ENCODE measurements around the gene C6orf89.

Gene C6orf89

DNA sequence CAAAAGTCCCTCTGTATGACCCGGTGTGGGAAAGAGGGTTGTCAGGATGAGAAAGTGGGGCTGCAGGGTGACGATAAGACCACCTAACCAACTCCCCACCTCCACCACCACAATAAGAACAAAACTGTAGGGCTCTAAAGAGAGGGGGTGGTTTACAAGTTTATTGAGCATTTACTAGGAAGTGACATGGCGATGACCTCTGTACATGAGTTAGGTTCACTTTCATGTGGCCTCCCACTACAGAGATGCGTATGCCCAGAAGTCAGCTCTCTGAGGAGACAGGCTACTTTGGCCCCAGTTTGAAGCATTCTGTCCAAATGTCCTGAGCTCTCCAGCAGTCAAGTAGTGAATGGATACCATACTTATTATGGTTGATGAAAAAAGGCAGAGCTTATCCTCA is 40.1 kb downstream of the C6orf89 start:
- Histone ChIP-seq H3K4me3 (ENCODE audit: low read length) (no peak overlapping the region), H2AFZ (ENCODE audit: low read length) (no peak overlapping the region), H3K36me3 (replicated peaks; ENCODE audit: insufficient read depth, low read length) (no peaks in the 10 kb centered on the region), H3K4me1 (ENCODE audit: low read length) (no peaks in the 10 kb centered on the region), H3K79me2 (ENCODE audit: low read length) (no peaks in the 10 kb centered on the region), H3K9me2 (replicated peaks; ENCODE audit: insufficient read depth, low read length) (no peaks in the 10 kb centered on the region), H4K20me1 (ENCODE audit: insufficient read depth, low read length) (no peaks in the 10 kb centered on the region), H3K27me3 (replicated peaks; ENCODE audit: insufficient read depth, low read length) (no peaks in the 10 kb centered on the region), H3K27ac (ENCODE audit: low read length) (no peak overlapping the region), H3K9ac (ENCODE audit: low read length) (no peak overlapping the region), H3F3A (ENCODE audit: insufficient read depth, low read length) (no peaks in the 10 kb centered on the region), H3K4me2 (ENCODE audit: low read depth, low read length) (no peak overlapping the region), H3K9me3 (replicated peaks; ENCODE audit: insufficient read depth, low read length) (no peaks in the 10 kb centered on the region)
- TF ChIP-seq EZH2phosphoT487 (IDR thresholded peaks at IDR 0.05; ENCODE audit: low read length): no peak
- TF ChIP-seq EZH2 (optimal IDR thresholded peaks at IDR 0.05; ENCODE audit: low read depth, low read length): no peak
- TF ChIP-seq, protein P1, sequence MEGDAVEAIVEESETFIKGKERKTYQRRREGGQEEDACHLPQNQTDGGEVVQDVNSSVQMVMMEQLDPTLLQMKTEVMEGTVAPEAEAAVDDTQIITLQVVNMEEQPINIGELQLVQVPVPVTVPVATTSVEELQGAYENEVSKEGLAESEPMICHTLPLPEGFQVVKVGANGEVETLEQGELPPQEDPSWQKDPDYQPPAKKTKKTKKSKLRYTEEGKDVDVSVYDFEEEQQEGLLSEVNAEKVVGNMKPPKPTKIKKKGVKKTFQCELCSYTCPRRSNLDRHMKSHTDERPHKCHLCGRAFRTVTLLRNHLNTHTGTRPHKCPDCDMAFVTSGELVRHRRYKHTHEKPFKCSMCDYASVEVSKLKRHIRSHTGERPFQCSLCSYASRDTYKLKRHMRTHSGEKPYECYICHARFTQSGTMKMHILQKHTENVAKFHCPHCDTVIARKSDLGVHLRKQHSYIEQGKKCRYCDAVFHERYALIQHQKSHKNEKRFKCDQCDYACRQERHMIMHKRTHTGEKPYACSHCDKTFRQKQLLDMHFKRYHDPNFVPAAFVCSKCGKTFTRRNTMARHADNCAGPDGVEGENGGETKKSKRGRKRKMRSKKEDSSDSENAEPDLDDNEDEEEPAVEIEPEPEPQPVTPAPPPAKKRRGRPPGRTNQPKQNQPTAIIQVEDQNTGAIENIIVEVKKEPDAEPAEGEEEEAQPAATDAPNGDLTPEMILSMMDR (IDR thresholded peaks at IDR 0.05; ENCODE audit: low read length): no peak
- no peak for DNase-seq

DNA sequence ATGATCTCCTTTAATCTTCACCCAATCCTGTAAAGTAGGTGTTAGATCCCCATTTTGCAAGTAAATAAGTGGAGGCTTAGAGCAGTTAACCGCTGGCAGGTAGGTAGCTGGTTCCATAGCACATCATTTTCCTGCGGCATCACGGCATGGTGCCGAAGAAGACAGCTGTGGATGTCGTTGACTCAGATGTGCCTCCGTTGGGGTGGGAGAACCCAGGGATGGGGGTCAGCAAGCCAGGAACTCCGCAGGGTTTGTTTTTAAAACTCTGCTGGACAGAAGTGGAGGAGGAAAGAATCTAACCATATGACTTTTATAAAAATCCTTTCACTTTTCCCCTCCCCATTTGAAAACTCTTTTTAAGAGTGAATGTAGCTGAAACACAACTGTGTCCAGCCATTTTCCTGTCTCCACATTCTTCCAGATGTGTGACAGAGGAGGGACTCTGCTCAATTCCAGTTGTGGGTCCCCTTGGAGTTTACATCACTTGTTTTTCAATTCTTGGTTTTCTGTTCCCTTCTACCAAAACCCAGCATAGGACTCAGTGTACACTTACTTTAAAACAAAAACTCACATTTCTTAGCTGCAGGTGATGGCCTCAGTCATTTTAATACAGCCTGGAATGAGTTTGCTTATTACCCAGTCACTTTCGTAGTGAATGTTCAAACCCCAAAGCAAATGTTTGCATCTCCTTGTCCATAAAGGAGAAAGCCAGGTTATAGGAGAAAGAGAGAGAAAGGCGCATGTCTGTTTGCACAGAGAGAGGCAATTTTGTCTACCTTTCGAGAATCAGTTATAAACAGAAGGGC is 41.2 kb downstream of the C6orf89 start:
- no peak overlapping the region for H3K27ac ChIP-seq (ENCODE audit: low read length)
- no peak overlapping the region for H2AFZ ChIP-seq (ENCODE audit: low read length)
- H3K9me3 ChIP-seq (replicated peaks; ENCODE audit: insufficient read depth, low read length): no peaks in the 10 kb centered on the region
- H3K4me2 ChIP-seq (ENCODE audit: low read depth, low read length): no peak overlapping the region
- H3K9me2 ChIP-seq (replicated peaks; ENCODE audit: insufficient read depth, low read length): no peaks in the 10 kb centered on the region
- DNase-seq: no peak
- no peaks in the 10 kb centered on the region for H4K20me1 ChIP-seq (ENCODE audit: insufficient read depth, low read length)
- H3K27me3 ChIP-seq (replicated peaks; ENCODE audit: insufficient read depth, low read length): no peaks in the 10 kb centered on the region
- H3K4me1 ChIP-seq (ENCODE audit: low read length): no peaks in the 10 kb centered on the region
- TF ChIP-seq EZH2 (optimal IDR thresholded peaks at IDR 0.05; ENCODE audit: low read depth, low read length): no peak
- TF ChIP-seq, protein P1 (IDR thresholded peaks at IDR 0.05; ENCODE audit: low read length): no peak
- no peak for TF ChIP-seq EZH2phosphoT487 (IDR thresholded peaks at IDR 0.05; ENCODE audit: low read length)
- no peaks in the 10 kb centered on the region for H3K79me2 ChIP-seq (ENCODE audit: low read length)
- no peak overlapping the region for H3K4me3 ChIP-seq (ENCODE audit: low read length)
- no peak overlapping the region for H3K9ac ChIP-seq (ENCODE audit: low read length)
- no peaks in the 10 kb centered on the region for H3K36me3 ChIP-seq (replicated peaks; ENCODE audit: insufficient read depth, low read length)
- no peaks in the 10 kb centered on the region for H3F3A ChIP-seq (ENCODE audit: insufficient read depth, low read length)

DNA sequence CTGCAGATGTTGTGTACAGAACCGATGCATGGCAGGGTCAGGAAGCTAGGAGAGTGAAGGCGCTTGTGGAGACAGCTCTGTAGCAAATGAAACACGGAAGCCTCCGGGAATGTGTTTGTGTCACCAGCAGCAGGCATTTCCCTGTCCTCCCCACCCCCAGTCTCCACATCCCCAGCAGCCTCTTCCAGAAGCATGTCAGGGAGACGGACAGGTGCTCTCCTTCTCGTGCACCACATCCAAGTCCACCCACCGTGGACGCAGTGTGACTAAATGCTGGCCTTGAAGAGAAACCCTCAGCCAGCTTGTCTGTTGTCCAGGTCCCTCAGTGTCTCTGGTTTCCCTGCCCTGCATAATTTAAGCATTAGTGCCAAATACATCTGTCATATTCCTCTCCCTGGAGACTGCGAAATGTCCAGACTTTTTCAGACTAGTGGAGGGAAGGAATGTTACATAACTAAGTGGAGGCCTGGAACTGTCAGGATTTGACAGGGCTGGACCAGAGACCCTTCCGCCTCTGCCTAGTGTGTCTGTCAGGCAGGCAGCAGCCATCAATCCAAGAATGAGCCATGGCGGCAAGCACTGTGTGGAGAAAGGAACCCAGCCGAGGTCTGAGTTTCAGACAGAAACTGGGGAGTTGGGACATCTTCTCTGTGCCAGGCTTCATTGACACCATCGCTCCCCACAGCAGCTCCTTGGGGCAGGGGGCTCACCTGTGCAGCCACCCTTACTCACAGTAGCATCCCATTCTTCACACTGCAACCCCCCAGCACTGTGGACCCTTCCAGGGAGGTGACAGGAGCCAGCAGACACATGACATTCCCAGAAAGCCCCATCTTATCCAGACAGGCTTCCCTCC is 42.2 kb downstream of the C6orf89 start:
- Histone ChIP-seq H3K4me1 (ENCODE audit: low read length) (no peaks in the 10 kb centered on the region), H3K4me3 (ENCODE audit: low read length) (no peak overlapping the region), H3K27ac (ENCODE audit: low read length) (no peak overlapping the region), H3F3A (ENCODE audit: insufficient read depth, low read length) (no peaks in the 10 kb centered on the region), H4K20me1 (ENCODE audit: insufficient read depth, low read length) (no peaks in the 10 kb centered on the region), H3K79me2 (ENCODE audit: low read length) (no peaks in the 10 kb centered on the region), H3K36me3 (replicated peaks; ENCODE audit: insufficient read depth, low read length) (no peaks in the 10 kb centered on the region), H3K9ac (ENCODE audit: low read length) (no peak overlapping the region), H3K27me3 (replicated peaks; ENCODE audit: insufficient read depth, low read length) (no peaks in the 10 kb centered on the region), H3K4me2 (ENCODE audit: low read depth, low read length) (no peak overlapping the region), H3K9me3 (replicated peaks; ENCODE audit: insufficient read depth, low read length) (no peaks in the 10 kb centered on the region), H3K9me2 (replicated peaks; ENCODE audit: insufficient read depth, low read length) (no peaks in the 10 kb centered on the region), H2AFZ (ENCODE audit: low read length) (no peak overlapping the region)
- no peak for DNase-seq
- TF ChIP-seq, protein P1 (IDR thresholded peaks at IDR 0.05; ENCODE audit: low read length): no peak
- no peak for TF ChIP-seq EZH2 (optimal IDR thresholded peaks at IDR 0.05; ENCODE audit: low read depth, low read length)
- no peak for TF ChIP-seq EZH2phosphoT487 (IDR thresholded peaks at IDR 0.05; ENCODE audit: low read length)
